K562 (cell line): ENCODE measurements around the gene MYO1F. TPM values are rescaled to one million over a fixed set of nuclear protein-coding genes. Genes with fewer than 3 reads are reported as not detected.
A peak's percentile ranks its signal among the peaks of the same experiment; 100 is the strongest.

Experiments
- ATF1 ChIP-seq, 2 experiments: fragments of 450-650 bp in 1 of 2; IDR thresholded peaks; 2 replicates each; pipeline ENCODE4 v1.6.1; 2016; ENCODE audit warnings: missing compliant biosample characterization in 1 of 2, missing genetic modification characterization in 1 of 2
- ATF3 ChIP-seq, 2 experiments: fragments of 450-650 bp in 1 of 2; sonication (generic) in 1 of 2; formaldehyde crosslinking in 1 of 2; IDR thresholded peaks in 1 of 2; conservative IDR thresholded peaks in 1 of 2; 2 replicates each; pipeline versions ENCODE4 v1.6.1 to v1.8.1; 2016 to 2023; ENCODE audit warnings: mild to moderate bottlenecking in 2 of 2, moderate library complexity in 2 of 2, inconsistent platforms in 1 of 2, missing genetic modification reagents in 1 of 2
- CREM ChIP-seq: IDR thresholded peaks from 2 replicates; pipeline ENCODE4 v1.6.1; 2014; ENCODE audit warnings: antibody characterized with exemption, low read depth
- FOXK1 ChIP-seq: sonication (generic); formaldehyde crosslinking; IDR thresholded peaks from 2 replicates; pipeline ENCODE4 v1.8.0; 2022; ENCODE audit warnings: missing genetic modification reagents, mild to moderate bottlenecking, borderline replicate concordance
- MYBL2 ChIP-seq, 2 experiments: fragments of 450-650 bp in 1 of 2; sonication (generic) in 1 of 2; formaldehyde crosslinking in 1 of 2; IDR thresholded peaks; 2 replicates each; pipeline versions ENCODE4 v1.6.1 to v1.8.1; 2017 to 2022; ENCODE audit warnings: borderline replicate concordance in 1 of 2, inconsistent platforms in 1 of 2, low read depth in 1 of 2, mild to moderate bottlenecking in 1 of 2, missing genetic modification reagents in 1 of 2, moderate library complexity in 1 of 2
- PKNOX1 ChIP-seq: fragments of 450-650 bp; IDR thresholded peaks from 2 replicates; pipeline ENCODE4 v1.6.1; 2016
- ZBTB7A ChIP-seq: IDR thresholded peaks from 2 replicates; pipeline ENCODE4 v1.6.1; 2011; ENCODE audit warnings: low read depth, mild to moderate bottlenecking, low read length, moderate library complexity, borderline replicate concordance; ENCODE audit not compliant: control insufficient read depth
- ZNF695 ChIP-seq: fragments of 450-650 bp; formaldehyde crosslinking; IDR thresholded peaks from 2 replicates; pipeline ENCODE4 v1.4.0; 2020; ENCODE audit warnings: mild to moderate bottlenecking, moderate library complexity
- ZZZ3 ChIP-seq: fragments of 450-650 bp; IDR thresholded peaks from 2 replicates; pipeline ENCODE4 v1.6.1; 2016; ENCODE audit warnings: antibody characterized with exemption, mild to moderate bottlenecking, moderate library complexity
- polyA plus RNA-seq, 8 experiments: library from polyadenylated mRNA; depleted of rRNA in 4 of 8; stranded (reverse) in 5 of 8; unstranded in 3 of 8; fragments of >200 nt; fragmentation: Nextera tagmentation in 2 of 8; fragmentation: Illumina TruSeq in 1 of 8; extraction: Ambion mirVana in 2 of 8; extraction: Trizol in 1 of 8; gene quantifications; 2 replicates each; pipeline versions ENCODE4 v1.2.1 to v1.2.3, GENCODE V29; 2011 to 2014; ENCODE audit warnings: inconsistent platforms in 1 of 8, missing spikeins in 1 of 8
- total RNA-seq, 7 experiments: library from RNA; depleted of rRNA in 6 of 7; stranded (reverse); fragments of >200 nt in 6 of 7; fragmentation: Illumina TruSeq in 2 of 7; extraction: Trizol in 2 of 7; gene quantifications; 2 replicates each; pipeline versions ENCODE4 v1.2.1 to v1.2.3, GENCODE V29; 2011 to 2021; ENCODE audit warnings: low replicate concordance in 1 of 7

Gene MYO1F
- total and polyA plus RNA-seq, 9 of the 15 experiments (the other 6 are each of a cell fraction or from before 2014, with no cell fraction given) = 0.78 to 9.4 (median 4.3) TPM

- TF ChIP-seq PKNOX1 (no peak), ATF1 (CRISPR knock-in tag; IDR thresholded peaks at IDR 0.05) (no peak), ATF1 (tag; IDR thresholded peaks at IDR 0.05) (0 out of 2 replicates have a peak, but pooled peaks have one; percentile 14), CREM (0 out of 2 replicates have a peak, but pooled peaks have one; percentile 11), ZNF695 (no peak), FOXK1 (no peak), ZZZ3 (no peak), ATF3 (IDR thresholded peaks at IDR 0.05) (peak; percentile 42), ATF3 (CRISPR knock-in tag; conservative IDR thresholded peaks at IDR 0.05) (no peak), MYBL2 (IDR thresholded peaks at IDR 0.05; ENCODE audit: low read depth) (no peak), MYBL2 (CRISPR knock-in tag; IDR thresholded peaks at IDR 0.05; ENCODE audit: borderline replicate concordance) (no peak), ZBTB7A (no peak)
- TF ChIP-seq, all 486 proteins: peak for 4
These were observed 37.6 kb downstream of the MYO1F start (continued) for GRCh38 chr19:8539621-8540149.
